ENCODE data around the gene PGP. TPM values are rescaled to one million over a fixed set of nuclear protein-coding genes. Genes with fewer than 3 reads are reported as not detected.

Gene PGP
- total RNA-seq, 1 experiment from 2014 or later, result 48.7 TPM

GRCh38 chr16:2210386-2211365, 4.0 kb downstream of the PGP start, which contains the start of gene BRICD5:
TSS of gene BRICD5 (minus strand) at chr16:2210863. CDS start at chr16:2210833, 30 bp downstream.
- no TSS peak for BruUV-seq (replicated peaks)
- peaks cover 32% of the 10 kb centered on the region for H3K4me1 ChIP-seq (ENCODE audit: control insufficient read depth, insufficient read depth, low read length)
- H3K36me3 ChIP-seq (ENCODE audit: control insufficient read depth, insufficient read depth, low read length), result peaks cover 3% of the 10 kb centered on the region; the same call in 1 of the 2 replicates
- H3K27ac ChIP-seq (ENCODE audit: low read length), result peak within 1 kb of the TSS; percentile 48
- DNase-seq (ENCODE audit: low read depth, low spot score), result no peak
- no peaks in the 10 kb centered on the region for H3K27me3 ChIP-seq (ENCODE audit: control insufficient read depth, insufficient read depth, low read length)
- no peaks in the 10 kb centered on the region for H3K9me3 ChIP-seq (ENCODE audit: control insufficient read depth, insufficient read depth, low read depth, low read length)
- H3K4me3 ChIP-seq (ENCODE audit: low read depth in 2 of 2, low read length in 2 of 2), result no peak within 1 kb of the TSS
- TF ChIP-seq POLR2AphosphoS5 (IDR thresholded peaks at IDR 0.05; ENCODE audit: low read depth, low read length), result peak; percentile 36; the same call in 1 of the 2 replicates
- TF ChIP-seq, protein P1, sequence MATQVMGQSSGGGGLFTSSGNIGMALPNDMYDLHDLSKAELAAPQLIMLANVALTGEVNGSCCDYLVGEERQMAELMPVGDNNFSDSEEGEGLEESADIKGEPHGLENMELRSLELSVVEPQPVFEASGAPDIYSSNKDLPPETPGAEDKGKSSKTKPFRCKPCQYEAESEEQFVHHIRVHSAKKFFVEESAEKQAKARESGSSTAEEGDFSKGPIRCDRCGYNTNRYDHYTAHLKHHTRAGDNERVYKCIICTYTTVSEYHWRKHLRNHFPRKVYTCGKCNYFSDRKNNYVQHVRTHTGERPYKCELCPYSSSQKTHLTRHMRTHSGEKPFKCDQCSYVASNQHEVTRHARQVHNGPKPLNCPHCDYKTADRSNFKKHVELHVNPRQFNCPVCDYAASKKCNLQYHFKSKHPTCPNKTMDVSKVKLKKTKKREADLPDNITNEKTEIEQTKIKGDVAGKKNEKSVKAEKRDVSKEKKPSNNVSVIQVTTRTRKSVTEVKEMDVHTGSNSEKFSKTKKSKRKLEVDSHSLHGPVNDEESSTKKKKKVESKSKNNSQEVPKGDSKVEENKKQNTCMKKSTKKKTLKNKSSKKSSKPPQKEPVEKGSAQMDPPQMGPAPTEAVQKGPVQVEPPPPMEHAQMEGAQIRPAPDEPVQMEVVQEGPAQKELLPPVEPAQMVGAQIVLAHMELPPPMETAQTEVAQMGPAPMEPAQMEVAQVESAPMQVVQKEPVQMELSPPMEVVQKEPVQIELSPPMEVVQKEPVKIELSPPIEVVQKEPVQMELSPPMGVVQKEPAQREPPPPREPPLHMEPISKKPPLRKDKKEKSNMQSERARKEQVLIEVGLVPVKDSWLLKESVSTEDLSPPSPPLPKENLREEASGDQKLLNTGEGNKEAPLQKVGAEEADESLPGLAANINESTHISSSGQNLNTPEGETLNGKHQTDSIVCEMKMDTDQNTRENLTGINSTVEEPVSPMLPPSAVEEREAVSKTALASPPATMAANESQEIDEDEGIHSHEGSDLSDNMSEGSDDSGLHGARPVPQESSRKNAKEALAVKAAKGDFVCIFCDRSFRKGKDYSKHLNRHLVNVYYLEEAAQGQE (IDR thresholded peaks at IDR 0.05; ENCODE audit: insufficient read depth in 1 of 2, low read depth in 2 of 2, low read length in 1 of 2), result no peak
- no peak for TF ChIP-seq SIN3A (IDR thresholded peaks at IDR 0.05; ENCODE audit: borderline replicate concordance, insufficient read depth, low read depth, low read length)
- ChIA-PET CTCF (no interaction called here), POLR2A (interaction anchor here (0.6 to 0.7 kb wide), 3 partner anchors 15 to 372 kb away, joined by 3 to 14 read pairs (median 7); no protein-coding TSS in a partner anchor)
- peak; percentile 0; the same call in 1 of the 2 replicates for ATAC-seq
- in situ Hi-C loops (cut with HindIII; ENCODE audit: low pct_unique_long_range_greater_than_20kb, low sequenced_read_pairs), result no loop called here
- intact Hi-C loops (cut with micrococcal nuclease; ENCODE audit: unreplicated experiment), result no loop called here

DNA sequence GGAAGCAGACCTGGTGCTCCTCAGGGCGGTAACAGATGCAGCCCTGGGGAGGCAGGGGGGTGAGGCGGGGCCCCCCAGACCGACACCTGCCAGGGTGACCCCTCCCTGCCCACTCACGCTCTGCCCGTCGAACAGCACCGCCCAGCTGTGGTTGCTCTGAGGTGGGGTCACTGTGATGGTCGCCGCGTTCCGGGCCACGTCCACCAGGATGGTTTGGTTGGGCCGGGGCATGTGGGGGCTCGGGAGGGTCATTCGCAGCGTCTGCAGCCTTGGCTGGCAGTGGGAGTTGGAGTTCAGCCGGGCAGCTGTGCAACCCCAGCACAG, 4.7 kb downstream of the PGP start:
- BruUV-seq (replicated peaks), result no TSS peak
- H3K27ac ChIP-seq (ENCODE audit: low read length), result no peak overlapping the region

More for the DNA sequence above, 4.7 kb downstream of the PGP start:
- Histone ChIP-seq H3K4me1 (ENCODE audit: control insufficient read depth, insufficient read depth, low read length) (peaks cover 32% of the 10 kb centered on the region), H3K4me3 (ENCODE audit: low read depth in 2 of 2, low read length in 2 of 2) (no peak overlapping the region), H3K36me3 (ENCODE audit: control insufficient read depth, insufficient read depth, low read length) (peaks cover 3% of the 10 kb centered on the region; the same call in 1 of the 2 replicates), H3K27me3 (ENCODE audit: control insufficient read depth, insufficient read depth, low read length) (no peaks in the 10 kb centered on the region), H3K9me3 (ENCODE audit: control insufficient read depth, insufficient read depth, low read depth, low read length) (no peaks in the 10 kb centered on the region)
- ATAC-seq, result no peak
- no peak for DNase-seq (ENCODE audit: low read depth, low spot score)
- ChIA-PET POLR2A (interaction anchor here (0.6 kb wide), 1 partner anchor 14 kb away, joined by 7 read pairs; no protein-coding TSS in a partner anchor), CTCF (no interaction called here)
- in situ Hi-C loops (cut with HindIII; ENCODE audit: low pct_unique_long_range_greater_than_20kb, low sequenced_read_pairs) (no loop called here), intact Hi-C loops (cut with micrococcal nuclease; ENCODE audit: unreplicated experiment) (no loop called here)
- TF ChIP-seq CTCF (IDR thresholded peaks at IDR 0.05) (no peak), POLR2AphosphoS5 (IDR thresholded peaks at IDR 0.05; ENCODE audit: low read depth, low read length) (no peak), SIN3A (IDR thresholded peaks at IDR 0.05; ENCODE audit: borderline replicate concordance, insufficient read depth, low read depth, low read length) (no peak), TCF7L2 (IDR thresholded peaks at IDR 0.05; ENCODE audit: low read depth, low read length) (no peak)
- TF ChIP-seq, protein P1 (IDR thresholded peaks at IDR 0.05; ENCODE audit: insufficient read depth in 1 of 2, low read depth in 2 of 2, low read length in 1 of 2), result no peak
